WTC11 (cell line): ENCODE results near the gene PCDHA13. TPM values are rescaled to one million over a fixed set of nuclear protein-coding genes. Genes with fewer than 3 reads are reported as not detected.
A peak's percentile ranks its signal among the peaks of the same experiment; 100 is the strongest.

Experiments used
- ATAC-seq: fragments of 200-7000 bp; cut with Tn5 transposase; 2 replicates; pipeline ENCODE4 v1.10.0; 2021; ENCODE audit warnings: mild to moderate bottlenecking, moderate library complexity
- CTCF ChIA-PET: fragments of 300-600 bp; sonication (Branson Sonifier 250); formaldehyde crosslinking; loops from one replicate; lab custom pipeline; 2021; ENCODE audit warnings: antibody characterized with exemption; lab: Charles Lee
- POLR2A ChIA-PET: fragments of 350-600 bp; sonication (Branson Sonifier 250); formaldehyde crosslinking; loops from one replicate; lab custom pipeline; 2021; ENCODE audit warnings: antibody characterized with exemption; lab: Charles Lee
- DNase-seq: peaks from one replicate; pipeline ENCODE4 v3.0.0; 2021; ENCODE audit warnings: low spot score
- H3K27ac Mint-ChIP-seq: 2 replicates; pipeline ENCODE4 v1.8.0; 2021; ENCODE audit warnings: mixed read lengths
- H3K27me3 Mint-ChIP-seq: 2 replicates; pipeline ENCODE4 v1.8.0; 2021; ENCODE audit warnings: low read depth, mild to moderate bottlenecking, moderate library complexity, mixed read lengths
- H3K36me3 Mint-ChIP-seq: 2 replicates; pipeline ENCODE4 v1.8.0; 2021; ENCODE audit warnings: mixed read lengths
- H3K4me1 Mint-ChIP-seq: 2 replicates; pipeline ENCODE4 v1.8.0; 2022; ENCODE audit warnings: mixed read lengths
- H3K4me3 Mint-ChIP-seq: 2 replicates; pipeline ENCODE4 v1.8.0; 2021; ENCODE audit warnings: mild to moderate bottlenecking, moderate library complexity, mixed read lengths
- H3K9me3 Mint-ChIP-seq: 2 replicates; pipeline ENCODE4 v1.8.0; 2021; ENCODE audit warnings: mixed read lengths
- EMX1 ChIP-seq: fragments of 250-450 bp; sonication (Bioruptor Pico); IDR thresholded peaks from 2 replicates; pipeline ENCODE4 v1.8.0; 2021; ENCODE audit warnings: mild to moderate bottlenecking
- ETV6 ChIP-seq: sonication (generic); formaldehyde crosslinking; IDR thresholded peaks from 2 replicates; pipeline ENCODE4 v1.8.1; 2022; ENCODE audit warnings: mild to moderate bottlenecking, missing genetic modification reagents
- KAT7 ChIP-seq: sonication (generic); formaldehyde crosslinking; IDR thresholded peaks from 2 replicates; pipeline ENCODE4 v1.8.1; 2023; ENCODE audit warnings: missing genetic modification reagents, mild to moderate bottlenecking, borderline replicate concordance
- PRRX2 ChIP-seq: fragments of 250-450 bp; sonication (Bioruptor Pico); IDR thresholded peaks from 2 replicates; pipeline ENCODE4 v1.8.0; 2021; ENCODE audit warnings: mild to moderate bottlenecking
- RORB ChIP-seq: fragments of 250-450 bp; sonication (Bioruptor Pico); IDR thresholded peaks from 2 replicates; pipeline ENCODE4 v1.9.0; 2021; ENCODE audit warnings: mild to moderate bottlenecking
- ZNF138 ChIP-seq: sonication (generic); formaldehyde crosslinking; conservative IDR thresholded peaks from 2 replicates; pipeline ENCODE4 v1.8.1; 2022; ENCODE audit warnings: mild to moderate bottlenecking, moderate library complexity, missing genetic modification reagents
- ZNF317 ChIP-seq: sonication (generic); formaldehyde crosslinking; IDR thresholded peaks from 2 replicates; pipeline ENCODE4 v1.8.1; 2023; ENCODE audit warnings: low read depth, mild to moderate bottlenecking, moderate library complexity, missing genetic modification reagents, borderline replicate concordance
- ZNF671 ChIP-seq: fragments of 250-450 bp; sonication (Bioruptor Pico); IDR thresholded peaks from 2 replicates; pipeline ENCODE4 v1.8.0; 2021; ENCODE audit warnings: mild to moderate bottlenecking
- total RNA-seq: library from RNA; stranded (reverse); gene quantifications from 3 replicates; pipeline ENCODE4 v1.2.3, GENCODE V29; 2021
- TF ChIP-seq, protein P1 (sequence below): sonication (generic); formaldehyde crosslinking; IDR thresholded peaks from 2 replicates; pipeline ENCODE4 v1.8.0; 2022; ENCODE audit warnings: mild to moderate bottlenecking, missing genetic modification reagents
- TF ChIP-seq, protein P2 (sequence below): sonication (generic); formaldehyde crosslinking; IDR thresholded peaks from 2 replicates; pipeline ENCODE4 v1.8.1; 2023; ENCODE audit warnings: mild to moderate bottlenecking, moderate library complexity, missing genetic modification reagents
- TF ChIP-seq, protein P3 (sequence below): sonication (generic); formaldehyde crosslinking; IDR thresholded peaks from 2 replicates; pipeline ENCODE4 v1.8.0; 2022; ENCODE audit warnings: missing genetic modification reagents
- TF ChIP-seq, protein P4 (sequence below): sonication (generic); formaldehyde crosslinking; IDR thresholded peaks from 2 replicates; pipeline ENCODE4 v1.8.0; 2022; ENCODE audit warnings: mild to moderate bottlenecking, missing genetic modification reagents
- TF ChIP-seq, protein P5 (sequence below): sonication (generic); formaldehyde crosslinking; IDR thresholded peaks from 2 replicates; pipeline ENCODE4 v1.8.1; 2022; ENCODE audit warnings: low read depth, missing genetic modification reagents, borderline replicate concordance
- TF ChIP-seq, protein P6 (sequence below): fragments of 250-450 bp; sonication (Bioruptor Pico); IDR thresholded peaks from 2 replicates; pipeline ENCODE4 v1.9.0; 2021; ENCODE audit warnings: moderate library complexity, mild to moderate bottlenecking, inconsistent platforms, borderline replicate concordance

Gene PCDHA13
- total RNA-seq, 1 experiment from 2014 or later = 3.8 TPM

DNA sequence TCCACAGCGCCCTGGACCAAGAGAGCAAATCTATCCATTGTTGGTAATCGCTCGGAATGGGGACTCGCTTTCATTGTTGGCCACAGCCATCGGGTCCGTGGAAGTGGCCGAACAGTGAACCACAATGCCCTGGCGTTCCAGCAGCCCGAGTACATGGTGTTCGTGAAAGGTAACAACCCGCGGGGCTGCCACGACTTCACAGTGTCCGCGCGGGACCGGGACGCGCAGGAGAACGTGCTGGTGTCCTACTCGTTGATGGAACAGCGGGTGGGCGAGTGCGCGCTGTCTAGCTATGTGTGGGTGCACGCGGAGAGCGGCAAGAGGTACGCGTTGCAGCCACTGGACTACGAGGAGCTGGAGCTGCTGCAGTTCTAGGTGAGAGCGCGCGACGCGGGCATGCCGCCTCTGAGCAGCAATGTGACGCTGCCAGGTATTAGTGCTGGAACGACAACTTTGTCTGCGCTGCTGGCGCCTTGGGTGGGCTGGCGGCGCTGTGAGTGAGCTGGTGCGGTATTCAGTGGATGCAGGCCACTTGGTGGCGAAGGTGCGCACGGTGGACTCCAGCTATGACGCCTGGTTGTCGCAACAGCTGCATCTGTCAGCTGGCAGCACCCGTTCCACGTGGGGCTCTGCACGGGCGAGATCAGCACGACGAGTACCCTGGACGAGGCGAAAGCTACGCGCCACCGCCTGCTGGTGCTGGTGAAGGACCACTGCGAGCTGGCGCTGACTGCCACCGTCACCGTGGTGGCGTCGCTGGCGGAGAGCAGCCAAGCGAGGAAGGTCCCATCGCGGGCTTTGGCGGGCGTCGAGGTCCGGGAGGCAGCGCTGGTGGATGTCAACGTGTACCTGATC lies 19.3 kb upstream of the PCDHA13 start (continued):
- TF ChIP-seq, protein P1, sequence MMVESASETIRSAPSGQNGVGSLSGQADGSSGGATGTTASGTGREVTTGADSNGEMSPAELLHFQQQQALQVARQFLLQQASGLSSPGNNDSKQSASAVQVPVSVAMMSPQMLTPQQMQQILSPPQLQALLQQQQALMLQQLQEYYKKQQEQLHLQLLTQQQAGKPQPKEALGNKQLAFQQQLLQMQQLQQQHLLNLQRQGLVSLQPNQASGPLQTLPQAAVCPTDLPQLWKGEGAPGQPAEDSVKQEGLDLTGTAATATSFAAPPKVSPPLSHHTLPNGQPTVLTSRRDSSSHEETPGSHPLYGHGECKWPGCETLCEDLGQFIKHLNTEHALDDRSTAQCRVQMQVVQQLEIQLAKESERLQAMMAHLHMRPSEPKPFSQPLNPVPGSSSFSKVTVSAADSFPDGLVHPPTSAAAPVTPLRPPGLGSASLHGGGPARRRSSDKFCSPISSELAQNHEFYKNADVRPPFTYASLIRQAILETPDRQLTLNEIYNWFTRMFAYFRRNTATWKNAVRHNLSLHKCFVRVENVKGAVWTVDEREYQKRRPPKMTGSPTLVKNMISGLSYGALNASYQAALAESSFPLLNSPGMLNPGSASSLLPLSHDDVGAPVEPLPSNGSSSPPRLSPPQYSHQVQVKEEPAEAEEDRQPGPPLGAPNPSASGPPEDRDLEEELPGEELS (CRISPR knock-in tag) = no peak
- TF ChIP-seq, protein P2, sequence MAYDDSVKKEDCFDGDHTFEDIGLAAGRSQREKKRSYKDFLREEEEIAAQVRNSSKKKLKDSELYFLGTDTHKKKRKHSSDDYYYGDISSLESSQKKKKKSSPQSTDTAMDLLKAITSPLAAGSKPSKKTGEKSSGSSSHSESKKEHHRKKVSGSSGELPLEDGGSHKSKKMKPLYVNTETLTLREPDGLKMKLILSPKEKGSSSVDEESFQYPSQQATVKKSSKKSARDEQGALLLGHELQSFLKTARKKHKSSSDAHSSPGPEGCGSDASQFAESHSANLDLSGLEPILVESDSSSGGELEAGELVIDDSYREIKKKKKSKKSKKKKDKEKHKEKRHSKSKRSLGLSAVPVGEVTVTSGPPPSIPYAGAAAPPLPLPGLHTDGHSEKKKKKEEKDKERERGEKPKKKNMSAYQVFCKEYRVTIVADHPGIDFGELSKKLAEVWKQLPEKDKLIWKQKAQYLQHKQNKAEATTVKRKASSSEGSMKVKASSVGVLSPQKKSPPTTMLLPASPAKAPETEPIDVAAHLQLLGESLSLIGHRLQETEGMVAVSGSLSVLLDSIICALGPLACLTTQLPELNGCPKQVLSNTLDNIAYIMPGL (CRISPR knock-in tag) = no peak
- TF ChIP-seq KAT7 (CRISPR knock-in tag) (no peak), ZNF671 (no peak)

DNA sequence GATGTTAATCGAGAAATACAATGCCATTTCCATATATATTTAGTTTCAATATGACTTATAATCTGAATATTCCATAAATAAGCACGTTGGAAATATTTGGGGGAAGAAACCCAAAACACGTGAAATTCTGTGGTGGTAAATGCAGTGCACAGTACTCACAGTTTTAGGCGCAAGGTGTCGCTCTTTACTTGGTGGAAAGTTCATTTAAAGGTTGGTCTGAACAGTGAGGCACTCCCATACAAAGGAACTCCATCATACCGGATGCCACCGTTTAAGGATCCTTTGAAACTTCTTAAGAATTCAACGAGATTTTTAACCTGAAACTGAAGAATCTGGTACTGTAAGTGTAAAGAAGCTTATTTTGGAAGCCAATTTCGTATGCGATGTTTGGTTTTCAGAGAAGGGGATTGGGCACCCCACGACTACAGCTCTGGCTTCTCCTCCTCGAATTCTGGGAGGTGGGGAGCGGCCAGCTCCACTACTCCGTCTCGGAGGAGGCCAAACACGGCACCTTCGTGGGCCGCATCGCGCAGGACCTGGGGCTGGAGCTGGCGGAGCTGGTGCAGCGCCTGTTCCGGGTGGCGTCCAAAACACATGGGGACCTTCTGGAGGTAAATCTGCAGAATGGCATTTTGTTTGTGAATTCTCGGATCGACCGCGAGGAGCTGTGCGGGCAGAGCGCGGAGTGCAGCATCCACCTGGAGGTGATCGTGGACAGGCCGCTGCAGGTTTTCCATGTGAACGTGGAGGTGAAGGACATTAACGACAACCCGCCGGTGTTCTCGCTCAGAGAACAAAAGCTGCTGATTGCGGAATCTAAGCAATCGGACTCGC lies 13.0 kb upstream of the PCDHA13 start, which contains the start of gene PCDHA11:
PCDHA11 (plus strand) TSS at position 237 of the 834 bp plus-strand sequence; CDS start at position 384, 147 bp downstream.
- ATAC-seq (peak; percentile 93), DNase-seq (no peak)
- ChIA-PET POLR2A (interaction anchor here (0.6 to 1.8 kb wide), 5 partner anchors 13 to 183 kb away, joined by 3 to 13 read pairs (median 3); partner anchors contain the start of gene PCDHA10), CTCF (interaction anchor here (0.6 to 4.7 kb wide), 48 partner anchors 9 to 366 kb away, joined by 3 to 99 read pairs (median 5); partner anchors contain the start of genes HARS1, HARS2, PCDHA1 and PCDHA10)
- H3K27ac Mint-ChIP-seq = peak within 1 kb of the TSS; percentile 78
- peaks cover 33% of the 10 kb centered on the region for H3K36me3 Mint-ChIP-seq
- H3K4me3 Mint-ChIP-seq = peak within 1 kb of the TSS; percentile 88
- H3K27me3 Mint-ChIP-seq = no peaks in the 10 kb centered on the region
- TF ChIP-seq, protein P3, sequence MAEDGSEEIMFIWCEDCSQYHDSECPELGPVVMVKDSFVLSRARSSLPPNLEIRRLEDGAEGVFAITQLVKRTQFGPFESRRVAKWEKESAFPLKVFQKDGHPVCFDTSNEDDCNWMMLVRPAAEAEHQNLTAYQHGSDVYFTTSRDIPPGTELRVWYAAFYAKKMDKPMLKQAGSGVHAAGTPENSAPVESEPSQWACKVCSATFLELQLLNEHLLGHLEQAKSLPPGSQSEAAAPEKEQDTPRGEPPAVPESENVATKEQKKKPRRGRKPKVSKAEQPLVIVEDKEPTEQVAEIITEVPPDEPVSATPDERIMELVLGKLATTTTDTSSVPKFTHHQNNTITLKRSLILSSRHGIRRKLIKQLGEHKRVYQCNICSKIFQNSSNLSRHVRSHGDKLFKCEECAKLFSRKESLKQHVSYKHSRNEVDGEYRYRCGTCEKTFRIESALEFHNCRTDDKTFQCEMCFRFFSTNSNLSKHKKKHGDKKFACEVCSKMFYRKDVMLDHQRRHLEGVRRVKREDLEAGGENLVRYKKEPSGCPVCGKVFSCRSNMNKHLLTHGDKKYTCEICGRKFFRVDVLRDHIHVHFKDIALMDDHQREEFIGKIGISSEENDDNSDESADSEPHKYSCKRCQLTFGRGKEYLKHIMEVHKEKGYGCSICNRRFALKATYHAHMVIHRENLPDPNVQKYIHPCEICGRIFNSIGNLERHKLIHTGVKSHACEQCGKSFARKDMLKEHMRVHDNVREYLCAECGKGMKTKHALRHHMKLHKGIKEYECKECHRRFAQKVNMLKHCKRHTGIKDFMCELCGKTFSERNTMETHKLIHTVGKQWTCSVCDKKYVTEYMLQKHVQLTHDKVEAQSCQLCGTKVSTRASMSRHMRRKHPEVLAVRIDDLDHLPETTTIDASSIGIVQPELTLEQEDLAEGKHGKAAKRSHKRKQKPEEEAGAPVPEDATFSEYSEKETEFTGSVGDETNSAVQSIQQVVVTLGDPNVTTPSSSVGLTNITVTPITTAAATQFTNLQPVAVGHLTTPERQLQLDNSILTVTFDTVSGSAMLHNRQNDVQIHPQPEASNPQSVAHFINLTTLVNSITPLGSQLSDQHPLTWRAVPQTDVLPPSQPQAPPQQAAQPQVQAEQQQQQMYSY = no peak
- TF ChIP-seq, protein P4, sequence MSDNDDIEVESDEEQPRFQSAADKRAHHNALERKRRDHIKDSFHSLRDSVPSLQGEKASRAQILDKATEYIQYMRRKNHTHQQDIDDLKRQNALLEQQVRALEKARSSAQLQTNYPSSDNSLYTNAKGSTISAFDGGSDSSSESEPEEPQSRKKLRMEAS (CRISPR knock-in tag) = 0 out of 2 replicates have a peak, but pooled peaks have one; percentile 17
- TF ChIP-seq, protein P2 (CRISPR knock-in tag) = peak; percentile 46; the same call in 1 of the 2 replicates
- TF ChIP-seq ZNF317 (CRISPR knock-in tag) = no peak
- peaks cover 4% of the 10 kb centered on the region for H3K9me3 Mint-ChIP-seq
- H3K4me1 Mint-ChIP-seq = peaks cover 16% of the 10 kb centered on the region

DNA sequence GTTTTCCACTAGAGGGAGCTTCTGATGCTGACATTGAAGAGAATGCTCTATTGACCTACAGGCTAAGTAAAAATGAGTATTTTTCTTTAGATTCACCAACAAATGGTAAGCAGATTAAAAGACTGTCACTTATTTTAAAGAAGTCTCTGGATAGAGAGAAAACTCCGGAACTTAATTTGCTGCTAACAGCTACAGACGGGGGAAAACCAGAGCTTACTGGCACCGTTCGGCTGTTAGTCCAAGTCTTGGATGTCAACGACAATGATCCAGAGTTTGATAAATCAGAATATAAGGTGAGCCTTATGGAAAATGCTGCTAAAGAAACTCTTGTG lies 12.4 kb upstream of the PCDHA13 start:
- Mint-ChIP-seq H3K4me1 (peaks cover 21% of the 10 kb centered on the region), H3K27me3 (no peaks in the 10 kb centered on the region), H3K4me3 (peak overlapping the region; percentile 88), H3K36me3 (peaks cover 30% of the 10 kb centered on the region), H3K9me3 (peaks cover 4% of the 10 kb centered on the region), H3K27ac (peak overlapping the region; percentile 78; the same call in 1 of the 2 replicates)
- ChIA-PET CTCF (interaction anchor here (0.6 to 4.7 kb wide), 47 partner anchors 8 to 365 kb away, joined by 3 to 99 read pairs (median 5); partner anchors contain the start of genes HARS1, HARS2, PCDHA1 and PCDHA10), POLR2A (interaction anchor here (0.6 to 1.8 kb wide), 4 partner anchors 14 to 182 kb away, joined by 3 to 13 read pairs (median 6); partner anchors contain the start of gene PCDHA10)
- peak; percentile 61; the same call in 1 of the 2 replicates for ATAC-seq
- DNase-seq = no peak
- TF ChIP-seq PRRX2 (CRISPR knock-in tag) = no peak
- TF ChIP-seq KAT7 (CRISPR knock-in tag) = no peak
- TF ChIP-seq, protein P5, sequence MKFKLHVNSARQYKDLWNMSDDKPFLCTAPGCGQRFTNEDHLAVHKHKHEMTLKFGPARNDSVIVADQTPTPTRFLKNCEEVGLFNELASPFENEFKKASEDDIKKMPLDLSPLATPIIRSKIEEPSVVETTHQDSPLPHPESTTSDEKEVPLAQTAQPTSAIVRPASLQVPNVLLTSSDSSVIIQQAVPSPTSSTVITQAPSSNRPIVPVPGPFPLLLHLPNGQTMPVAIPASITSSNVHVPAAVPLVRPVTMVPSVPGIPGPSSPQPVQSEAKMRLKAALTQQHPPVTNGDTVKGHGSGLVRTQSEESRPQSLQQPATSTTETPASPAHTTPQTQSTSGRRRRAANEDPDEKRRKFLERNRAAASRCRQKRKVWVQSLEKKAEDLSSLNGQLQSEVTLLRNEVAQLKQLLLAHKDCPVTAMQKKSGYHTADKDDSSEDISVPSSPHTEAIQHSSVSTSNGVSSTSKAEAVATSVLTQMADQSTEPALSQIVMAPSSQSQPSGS = no peak
- TF ChIP-seq, protein P6, sequence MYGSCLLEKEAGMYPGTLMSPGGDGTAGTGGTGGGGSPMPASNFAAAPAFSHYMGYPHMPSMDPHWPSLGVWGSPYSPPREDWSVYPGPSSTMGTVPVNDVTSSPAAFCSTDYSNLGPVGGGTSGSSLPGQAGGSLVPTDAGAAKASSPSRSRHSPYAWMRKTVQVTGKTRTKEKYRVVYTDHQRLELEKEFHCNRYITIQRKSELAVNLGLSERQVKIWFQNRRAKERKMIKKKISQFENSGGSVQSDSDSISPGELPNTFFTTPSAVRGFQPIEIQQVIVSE (CRISPR knock-in tag) = no peak
- no peak for TF ChIP-seq RORB
- TF ChIP-seq EMX1 (CRISPR knock-in tag) = no peak
- no peak for TF ChIP-seq ETV6 (CRISPR knock-in tag)
- TF ChIP-seq ZNF138 (CRISPR knock-in tag) = no peak
